NT2/D1 (cell line): ENCODE measurements around the gene DCAF12.

Experiments
- YY1 ChIP-seq: IDR thresholded peaks from 2 replicates; pipeline ENCODE4 v1.6.1; 2011; ENCODE audit not compliant: insufficient read length, insufficient read depth
- ZNF274 ChIP-seq: IDR thresholded peaks from 2 replicates; pipeline ENCODE4 v1.6.1; 2011; ENCODE audit warnings: mild to moderate bottlenecking, low read depth, low read length

GRCh38 chr9:34121996-34122395 is 4.5 kb downstream of the DCAF12 start:
- no peak for TF ChIP-seq ZNF274
- no peak for TF ChIP-seq YY1
